Measurements from ENCODE around the gene ATP2C2.
"Not testable (repeated sequence)": the region's sequence is repeated elsewhere in the genome, so short reads cannot be mapped to it uniquely, and the experiment has no call there.

DNA sequence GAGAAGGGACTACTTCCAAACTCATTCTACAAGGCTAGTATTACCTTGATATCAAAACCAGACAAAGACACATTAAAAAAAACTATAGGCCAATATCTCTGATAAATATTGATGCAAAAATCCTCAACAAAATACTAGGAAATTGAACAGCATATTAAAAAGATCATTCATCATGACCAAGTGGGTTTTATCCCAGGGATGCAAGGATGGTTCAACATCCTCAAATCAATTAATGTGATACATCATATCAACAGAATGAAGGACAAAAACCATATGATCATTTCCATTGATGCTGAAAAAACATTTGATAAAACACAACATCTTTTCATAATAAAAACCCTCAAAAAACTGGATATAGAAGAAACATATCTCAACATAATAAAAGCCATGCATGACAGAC lies 31.1 kb upstream of the ATP2C2 start:
- not testable (repeated sequence) for TF ChIP-seq POLR2A (IDR thresholded peaks at IDR 0.05; ENCODE audit: low read depth, low read length); POLR2AphosphoS5 (IDR thresholded peaks at IDR 0.05; ENCODE audit: low read depth, low read length); TAF1 (IDR thresholded peaks at IDR 0.05; ENCODE audit: borderline replicate concordance, low read depth, low read length)

All from GM12892 (cell line).